Measurements from ENCODE around the gene PTPRM. TPM values are rescaled to one million over a fixed set of nuclear protein-coding genes. Genes with fewer than 3 reads are reported as not detected.

The PTPRM gene
- total and polyA plus RNA-seq, 2 donors (not counting 3 experiments of a cell fraction or from before 2014, with no cell fraction given): 37.4 to 43.7 TPM

- dilution Hi-C loops (cut with MboI; ENCODE audit: extremely low pct_ligation_motif_present, low sequenced_read_pairs): no loop called here
- no peak overlapping the region for H3K4me2 ChIP-seq (ENCODE audit: insufficient read depth, low read length)
- intact Hi-C loops (cut with micrococcal nuclease): loop anchor here (5.0 kb wide), 1 partner anchor 1165 kb away; no protein-coding TSS in a partner anchor
- no peak for DNase-seq (ENCODE audit: low read depth, low spot score)
- ChIA-PET POLR2A (no interaction called here), CTCF (no interaction called here)
- BruUV-seq (replicated peaks): no TSS peak
- TF ChIP-seq EZH2 (IDR thresholded peaks at IDR 0.05; ENCODE audit: borderline replicate concordance, low read depth, low read length, severe bottlenecking) (no peak), FOS (IDR thresholded peaks at IDR 0.05; ENCODE audit: borderline replicate concordance, insufficient read depth, low read length) (no peak), POLR2A (IDR thresholded peaks at IDR 0.05; ENCODE audit: low read depth, low read length) (no peak), MAX (IDR thresholded peaks at IDR 0.05; ENCODE audit: insufficient read depth, insufficient read length) (no peak), MYC (IDR thresholded peaks at IDR 0.05; ENCODE audit: low read depth, low read length) (no peak), CTCF (IDR thresholded peaks at IDR 0.05; ENCODE audit: extremely low read depth in 1 of 2, insufficient read depth in 1 of 2, low read depth in 1 of 2, low read length in 2 of 2) (no peak), GATA2 (IDR thresholded peaks at IDR 0.05; ENCODE audit: insufficient read depth, insufficient read length, low read depth, low read length) (no peak), JUN (IDR thresholded peaks at IDR 0.05; ENCODE audit: borderline replicate concordance, insufficient read depth, insufficient read length, low read depth) (no peak), POLR2AphosphoS5 (IDR thresholded peaks at IDR 0.05; ENCODE audit: insufficient read depth, low read depth, low read length) (no peak)
- H3K27me3 ChIP-seq (ENCODE audit: control insufficient read depth in 2 of 2, insufficient read depth in 2 of 2, low read length in 2 of 2): no peaks in the 10 kb centered on the region
- peaks cover 4% of the 10 kb centered on the region for H3K4me1 ChIP-seq (ENCODE audit: control insufficient read depth, extremely low read depth, insufficient read depth, low read length)
- no peaks in the 10 kb centered on the region for H4K20me1 ChIP-seq (replicated peaks; ENCODE audit: control insufficient read depth, extremely low read depth, insufficient read depth, low read length)
- FAIRE-seq: no peak
- no peak overlapping the region for H3K9ac ChIP-seq (replicated peaks; ENCODE audit: extremely low read depth, insufficient read depth, low read length)
- H3K9me1 ChIP-seq (replicated peaks; ENCODE audit: control insufficient read depth, extremely low read depth, insufficient read depth, low read length): no peaks in the 10 kb centered on the region
- no peak overlapping the region for H2AFZ ChIP-seq (ENCODE audit: low read depth, low read length)
- no peak overlapping the region for H3K4me3 ChIP-seq (replicated peaks in 1 of 3; ENCODE audit: insufficient read depth in 1 of 3, low read depth in 1 of 3, low read length in 3 of 3)
- no peaks in the 10 kb centered on the region for H3K36me3 ChIP-seq (ENCODE audit: control insufficient read depth in 2 of 2, extremely low read depth in 1 of 2, insufficient read depth in 2 of 2, low read length in 2 of 2)
- H3K27ac ChIP-seq (ENCODE audit: insufficient read depth, low read depth, low read length): no peak overlapping the region
- H3K9me3 ChIP-seq (replicated peaks; ENCODE audit: control insufficient read depth, insufficient read depth, low read length): no peaks in the 10 kb centered on the region
- H3K79me2 ChIP-seq (ENCODE audit: control insufficient read depth, insufficient read depth, low read length): no peaks in the 10 kb centered on the region
Measured at GRCh38 chr18:8386669-8387380, 819.7 kb downstream of the PTPRM start.

Measured in endothelial cell of umbilical vein (primary cell).